ELR (cell line): Measurements from ENCODE around the gene C1orf94.
A peak's percentile ranks its signal among the peaks of the same experiment; 100 is the strongest.
"Not testable (repeated sequence)": the region's sequence is repeated elsewhere in the genome, so short reads cannot be mapped to it uniquely, and the experiment has no call there.

ENCODE experiments used
- DNase-seq: peaks from one replicate; pipeline ENCODE4 v3.0.0-alpha.2; 2015; ENCODE audit warnings: low read depth

Gene C1orf94

DNA sequence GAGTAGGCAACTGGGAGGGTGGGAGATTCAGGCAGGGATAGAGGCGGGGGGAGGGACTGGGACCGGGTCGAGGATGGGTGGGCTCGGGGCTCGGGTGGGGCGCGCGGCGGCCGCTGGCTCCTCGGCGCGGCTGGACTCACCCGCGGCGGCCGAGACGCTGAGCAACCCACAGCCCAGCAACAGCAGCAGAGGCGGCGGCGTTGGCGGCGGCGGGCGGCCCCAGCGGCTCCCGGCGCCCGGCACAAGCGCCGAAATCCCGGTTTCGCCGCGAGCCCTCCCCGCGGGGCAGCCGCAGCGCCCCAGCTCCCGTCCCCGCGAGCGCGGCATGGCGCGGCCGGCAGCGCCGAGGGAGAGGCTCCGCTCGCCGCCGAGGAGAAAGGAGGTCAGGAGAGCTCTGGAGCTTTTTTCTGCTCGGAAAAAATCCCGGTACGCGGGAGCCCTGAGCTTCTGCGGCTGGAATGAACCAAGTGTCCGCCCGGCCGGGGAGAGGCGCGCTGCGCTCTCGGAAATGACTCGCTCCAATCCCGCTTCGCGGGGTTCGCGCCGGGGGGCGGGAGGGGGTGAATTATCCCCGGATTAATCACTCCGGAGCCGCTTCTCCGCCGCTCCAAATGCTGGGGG, 11.8 kb upstream of the C1orf94 start, which contains the start of gene CSMD2:
Gene CSMD2 (minus strand): TSS at position 460 of the 621 bp plus-strand sequence. CDS start 133 bp downstream, at position 327.
- peak; percentile 16 for DNase-seq

GRCh38 chr1:34165422-34165921, 11.2 kb upstream of the C1orf94 start:
- DNase-seq = no peak

- no peak for DNase-seq
Measured at GRCh38 chr1:34166191-34166624, 10.5 kb upstream of the C1orf94 start.

DNA sequence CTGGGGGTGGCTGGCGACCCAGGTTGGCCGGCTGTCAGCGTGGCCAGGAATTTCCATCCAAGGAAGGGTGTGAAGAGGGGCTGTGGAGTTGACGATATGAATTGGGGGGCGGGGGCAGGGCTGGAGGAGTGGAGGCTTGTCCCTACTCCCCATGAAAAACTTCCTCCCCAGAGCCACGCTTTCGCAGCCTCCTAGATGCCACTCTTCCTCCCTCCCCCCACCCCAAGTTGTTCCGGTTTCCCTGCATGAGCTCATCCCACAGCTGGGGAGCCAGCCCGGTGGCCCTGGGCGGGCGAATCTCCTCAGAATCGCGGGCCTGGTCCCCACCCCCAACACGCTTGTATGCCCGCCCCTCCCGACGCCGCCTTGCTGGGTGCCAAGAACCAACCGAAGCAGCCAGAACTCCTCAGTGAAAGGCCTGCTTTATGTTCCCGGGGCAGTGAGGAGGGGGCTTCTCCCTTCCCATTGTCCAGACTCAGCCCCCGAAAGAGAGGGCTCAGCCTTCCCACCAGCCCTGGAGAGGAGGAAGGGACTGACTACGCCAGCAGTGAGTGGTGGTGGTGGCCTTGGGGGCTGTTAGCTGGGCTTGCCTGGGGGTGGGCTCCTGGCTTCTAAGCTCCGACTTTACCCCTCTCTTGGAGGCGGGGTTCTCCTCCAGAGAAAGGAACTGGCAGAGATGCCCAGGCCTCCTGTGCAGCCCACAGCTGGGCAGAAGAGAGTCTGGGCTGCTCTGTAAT, 9.9 kb upstream of the C1orf94 start:
- no peak for DNase-seq

DNA sequence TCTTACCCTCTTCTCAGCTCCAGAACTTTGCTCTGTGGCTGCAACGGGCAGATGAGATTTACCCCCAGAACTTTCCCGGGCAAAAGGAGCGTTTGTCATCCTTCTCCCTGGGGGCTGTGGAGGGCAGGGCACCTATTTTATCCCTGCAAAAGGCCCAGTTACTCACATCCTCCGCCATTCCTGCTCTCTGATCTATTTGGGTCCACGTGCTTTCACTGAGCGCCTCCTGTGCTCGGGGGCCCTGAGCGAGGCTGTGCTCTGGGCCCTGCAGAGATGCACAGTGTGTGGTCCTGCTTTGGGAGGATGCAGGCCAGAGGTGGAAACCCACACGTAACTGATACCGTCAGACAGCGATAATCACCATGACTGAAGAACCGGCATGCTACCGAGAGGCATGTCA, 9.3 kb upstream of the C1orf94 start:
- DNase-seq = no peak

DNA sequence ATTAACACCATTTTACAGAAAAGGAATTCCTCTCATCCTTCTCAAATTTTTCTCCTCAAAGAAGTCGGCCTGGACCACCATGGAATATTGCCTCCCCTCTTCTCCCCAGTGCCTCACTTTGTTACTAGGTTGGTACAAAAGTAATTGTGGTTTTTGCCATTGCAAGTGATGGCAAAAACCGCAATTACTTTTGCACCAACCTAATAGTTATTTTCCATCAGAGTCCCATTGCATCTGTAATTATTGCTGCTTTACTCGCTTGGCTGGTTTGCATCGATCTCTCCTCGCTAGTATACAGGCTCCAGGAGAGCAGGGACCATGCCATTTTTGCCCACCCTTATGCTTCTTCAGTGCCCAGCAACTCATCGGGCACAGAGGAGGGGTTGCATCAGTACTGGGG, 963 bp upstream of the C1orf94 start:
- DNase-seq = no peak

- no peak for DNase-seq
Measured at GRCh38 chr1:34178072-34178471, 1.4 kb downstream of the C1orf94 start.

DNA sequence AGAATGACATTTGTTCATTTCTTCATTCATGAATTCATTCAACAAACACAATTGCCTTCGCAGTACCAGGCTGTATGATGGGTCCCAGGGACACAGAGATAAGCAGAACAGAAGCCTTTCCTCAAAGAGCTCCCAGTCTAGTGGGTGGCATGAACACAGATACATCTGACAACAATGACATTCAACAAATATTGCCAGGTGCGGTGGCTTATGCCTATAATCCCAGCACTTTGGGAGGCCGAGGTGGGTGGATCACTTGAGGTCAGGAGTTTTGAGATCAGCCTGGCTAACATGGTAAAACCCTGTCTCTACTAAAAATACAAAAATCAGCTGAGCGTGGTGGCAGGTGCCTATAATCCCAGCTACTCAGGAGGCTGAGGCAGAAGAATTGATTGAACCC, 6.7 kb downstream of the C1orf94 start:
- DNase-seq = not testable (repeated sequence)

DNA sequence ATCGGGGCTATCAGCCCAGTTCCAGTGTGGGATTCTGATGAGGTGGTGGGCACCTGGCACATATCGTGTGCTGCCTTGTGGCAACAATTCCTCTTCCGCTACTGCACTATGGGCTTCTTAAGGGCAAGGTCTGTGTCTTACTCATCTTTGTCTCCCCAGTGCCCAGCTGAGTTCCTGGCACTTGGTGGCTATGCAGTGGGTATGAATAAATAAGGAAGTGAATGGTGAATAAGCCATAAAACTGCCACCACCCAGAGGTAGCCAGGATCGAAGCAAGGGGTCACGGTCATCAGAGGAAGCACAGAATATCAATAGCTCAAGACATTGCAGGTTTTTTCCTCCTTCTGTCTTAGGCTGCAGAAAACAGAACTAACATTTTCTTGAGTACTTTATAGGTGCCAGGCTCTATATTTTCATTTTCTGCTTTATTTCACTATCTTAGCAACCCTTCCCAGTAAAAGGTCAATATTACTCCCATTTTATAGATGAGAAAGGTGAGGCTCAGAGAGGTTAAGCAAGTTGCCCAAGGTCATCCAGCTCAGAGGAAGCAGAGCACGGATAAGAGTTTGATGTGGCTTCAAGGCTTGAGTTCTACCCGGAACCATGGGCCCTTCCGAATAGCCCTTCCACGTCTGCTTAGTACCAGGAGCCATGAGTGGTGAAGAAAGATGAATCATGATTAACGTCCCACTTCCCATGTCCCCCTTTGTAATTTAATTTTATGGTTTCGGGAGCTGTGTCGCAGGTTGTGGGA, 10.2 kb downstream of the C1orf94 start:
- no peak for DNase-seq

GRCh38 chr1:34188418-34188817, 11.7 kb downstream of the C1orf94 start:
- no peak for DNase-seq

DNA sequence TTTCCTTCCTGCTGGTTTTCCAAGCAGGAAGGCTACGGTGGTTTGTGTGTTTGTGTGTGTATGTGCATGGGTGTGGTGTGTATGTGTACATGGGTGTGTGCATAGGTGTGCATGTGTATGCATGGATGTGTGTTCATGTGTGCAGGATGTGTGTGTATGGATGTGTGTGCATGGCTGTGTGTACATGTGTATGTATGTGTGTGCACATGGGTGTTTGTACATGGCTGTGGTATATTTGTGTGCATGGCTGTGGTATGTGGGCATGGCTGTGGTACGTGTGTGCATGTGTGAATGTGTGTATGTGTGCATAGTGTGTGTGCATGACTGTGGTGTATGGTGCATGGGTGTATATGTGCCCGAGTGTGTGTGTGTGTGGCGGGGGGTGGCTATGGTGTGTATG, 12.3 kb downstream of the C1orf94 start:
- no peak for DNase-seq

DNA sequence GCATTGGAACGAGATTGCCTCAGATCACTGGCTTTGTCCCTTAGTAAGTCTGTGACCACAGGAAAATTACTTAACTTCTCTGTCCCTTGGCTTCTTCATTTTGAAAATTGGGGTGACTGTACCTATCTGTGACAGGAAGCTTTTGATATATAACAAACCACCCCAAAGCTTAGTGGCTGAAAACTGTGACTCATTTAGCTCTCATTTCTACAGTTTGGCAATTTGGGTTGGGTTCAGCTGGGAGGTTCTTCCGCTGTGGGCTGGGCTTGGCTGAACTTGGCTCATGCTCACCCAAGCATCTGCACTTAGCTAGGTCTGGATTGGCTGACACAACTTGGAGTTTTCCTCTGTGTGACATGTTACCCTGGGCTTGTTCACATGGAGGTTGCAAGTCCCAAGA, 14.0 kb downstream of the C1orf94 start:
- DNase-seq = no peak

DNA sequence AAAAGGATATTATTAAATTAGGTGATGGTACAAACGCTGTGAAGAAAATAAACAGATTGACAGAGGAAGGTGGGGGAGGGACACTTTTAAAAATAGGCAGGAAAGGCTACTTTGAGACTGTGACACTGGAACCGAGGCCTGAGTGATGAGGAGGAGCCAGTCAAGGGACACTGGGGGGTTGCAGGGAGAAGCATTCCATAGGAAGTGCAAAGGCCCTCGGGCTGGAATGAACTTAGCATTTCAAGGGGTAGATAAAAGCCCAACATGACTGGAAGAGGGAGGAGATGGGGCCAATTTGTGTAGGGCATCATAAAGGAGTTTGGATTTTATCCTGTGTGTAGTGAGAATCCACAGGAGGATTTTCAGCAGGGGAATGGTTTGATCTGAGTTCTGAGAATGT, 15.9 kb downstream of the C1orf94 start:
- no peak for DNase-seq

DNA sequence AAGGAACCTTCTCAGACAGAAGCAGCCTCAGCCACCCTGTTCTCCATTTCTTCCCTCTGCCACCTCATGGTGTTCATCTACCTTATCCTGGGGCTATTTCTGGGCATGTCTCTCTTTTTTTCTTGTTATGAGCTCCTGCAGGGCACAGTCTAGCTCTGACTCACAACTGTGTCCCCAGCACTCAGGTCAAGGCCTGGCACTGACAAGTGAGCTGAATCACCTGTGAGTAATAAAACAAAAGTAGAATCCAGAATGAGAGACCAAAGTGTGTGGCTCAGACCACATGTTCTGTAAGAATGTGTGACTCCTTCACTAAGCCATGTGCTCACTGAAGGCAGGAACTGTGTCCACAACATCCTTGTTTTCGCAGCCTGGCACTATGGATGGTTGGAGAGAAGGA, 23.2 kb downstream of the C1orf94 start:
- DNase-seq = peak; percentile 16

DNA sequence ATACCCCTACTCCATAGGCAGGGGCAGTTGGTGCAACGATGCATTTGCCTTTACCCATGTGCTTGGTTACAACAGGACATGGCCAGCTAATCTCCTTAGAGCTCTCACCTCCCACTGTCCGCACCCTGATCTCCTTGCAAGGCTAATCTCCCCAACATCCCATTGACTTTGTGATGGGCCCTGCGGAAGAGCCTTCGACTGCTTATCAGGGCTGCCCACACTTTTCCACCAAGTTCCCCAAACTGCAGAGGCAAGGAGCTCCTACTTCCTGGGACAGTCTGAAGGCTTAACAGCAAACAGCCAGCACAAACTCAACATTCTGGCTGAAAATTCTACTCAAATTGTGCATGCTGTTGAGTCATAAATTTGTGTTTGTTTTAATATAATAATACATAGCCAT, 36.0 kb downstream of the C1orf94 start:
- DNase-seq = no peak

- DNase-seq = no peak
Measured at GRCh38 chr1:34213956-34214355, 37.2 kb downstream of the C1orf94 start.

DNA sequence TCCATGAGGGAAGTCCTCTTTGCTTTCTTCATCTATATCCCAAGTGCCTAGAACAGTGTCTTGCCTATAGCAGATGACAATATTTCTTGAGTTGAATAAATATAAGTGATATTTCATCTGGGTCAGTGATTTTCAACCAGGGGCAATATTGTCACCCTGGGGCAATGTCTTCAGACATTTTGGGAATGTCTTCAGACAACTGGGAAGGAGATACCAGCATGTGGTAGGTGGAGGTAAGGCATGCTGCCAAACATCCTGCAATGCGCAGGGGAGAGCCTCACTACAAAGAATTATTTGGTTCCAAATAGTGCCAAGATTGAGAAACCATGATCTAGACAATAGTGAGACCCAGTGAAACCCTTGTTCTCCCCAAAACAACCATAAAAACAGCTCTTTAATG, 54.7 kb downstream of the C1orf94 start:
- DNase-seq = no peak

- no peak for DNase-seq
Measured at GRCh38 chr1:34235594-34235993, 58.9 kb downstream of the C1orf94 start.

DNA sequence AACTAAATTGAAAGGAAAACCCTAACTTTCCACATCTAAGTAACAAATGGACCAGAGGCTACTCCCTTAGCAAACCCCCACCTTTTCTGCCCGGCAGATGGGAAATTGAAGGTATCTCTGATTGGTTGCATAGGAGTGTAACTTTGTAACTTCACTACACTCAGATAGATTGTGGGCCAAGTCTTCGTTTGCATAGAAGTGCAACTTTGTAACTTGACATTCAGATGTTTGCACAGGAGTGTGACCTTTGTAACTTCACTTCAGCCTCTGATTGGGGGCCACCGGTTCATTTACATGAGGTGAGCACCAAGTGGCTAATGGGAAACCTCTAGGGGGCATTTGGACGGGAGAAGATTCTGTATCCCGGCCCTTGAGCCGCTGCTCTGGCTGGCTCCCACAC, 59.4 kb downstream of the C1orf94 start:
- no peak for DNase-seq

GRCh38 chr1:34237151-34237815, 60.6 kb downstream of the C1orf94 start:
- no peak for DNase-seq

DNA sequence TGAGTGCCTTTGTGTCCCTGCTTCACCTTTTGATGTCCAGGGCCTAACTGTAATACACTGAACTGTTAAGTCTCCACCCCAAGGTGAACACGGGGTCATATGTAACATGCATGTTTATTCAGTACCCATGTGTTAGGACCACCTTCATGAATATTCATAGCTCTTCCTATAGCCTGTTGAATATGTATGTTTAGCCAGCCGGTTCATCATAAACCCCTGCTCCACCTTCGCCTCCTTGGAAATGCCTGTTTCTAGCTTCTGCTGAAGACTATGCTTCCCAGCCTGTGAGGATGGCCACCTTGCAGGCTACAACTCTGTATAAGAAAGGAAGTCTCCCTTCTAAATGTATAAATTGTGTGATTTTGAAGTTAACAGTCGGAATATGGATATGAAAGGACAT, 69.3 kb downstream of the C1orf94 start:
- no peak for DNase-seq

GRCh38 chr1:34250342-34250741, 73.6 kb downstream of the C1orf94 start:
- no peak for DNase-seq
